ENCODE measurements around the gene PPP1R3F.
"Not testable (repeated sequence)": the region's sequence is repeated elsewhere in the genome, so short reads cannot be mapped to it uniquely, and the experiment has no call there.

The PPP1R3F gene

GRCh38 chrX:49292400-49293362, 23.1 kb downstream of the PPP1R3F start:
- TF ChIP-seq, protein P1, sequence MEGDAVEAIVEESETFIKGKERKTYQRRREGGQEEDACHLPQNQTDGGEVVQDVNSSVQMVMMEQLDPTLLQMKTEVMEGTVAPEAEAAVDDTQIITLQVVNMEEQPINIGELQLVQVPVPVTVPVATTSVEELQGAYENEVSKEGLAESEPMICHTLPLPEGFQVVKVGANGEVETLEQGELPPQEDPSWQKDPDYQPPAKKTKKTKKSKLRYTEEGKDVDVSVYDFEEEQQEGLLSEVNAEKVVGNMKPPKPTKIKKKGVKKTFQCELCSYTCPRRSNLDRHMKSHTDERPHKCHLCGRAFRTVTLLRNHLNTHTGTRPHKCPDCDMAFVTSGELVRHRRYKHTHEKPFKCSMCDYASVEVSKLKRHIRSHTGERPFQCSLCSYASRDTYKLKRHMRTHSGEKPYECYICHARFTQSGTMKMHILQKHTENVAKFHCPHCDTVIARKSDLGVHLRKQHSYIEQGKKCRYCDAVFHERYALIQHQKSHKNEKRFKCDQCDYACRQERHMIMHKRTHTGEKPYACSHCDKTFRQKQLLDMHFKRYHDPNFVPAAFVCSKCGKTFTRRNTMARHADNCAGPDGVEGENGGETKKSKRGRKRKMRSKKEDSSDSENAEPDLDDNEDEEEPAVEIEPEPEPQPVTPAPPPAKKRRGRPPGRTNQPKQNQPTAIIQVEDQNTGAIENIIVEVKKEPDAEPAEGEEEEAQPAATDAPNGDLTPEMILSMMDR (conservative IDR thresholded peaks at IDR 0.05; ENCODE audit: low read depth, low read length), result no peak
- H3K4me3 ChIP-seq (ENCODE audit: low read length), result no peak overlapping the region
- DNase-seq (ENCODE audit: low read depth), result no peak

- DNase-seq (ENCODE audit: low read depth); H3K4me3 ChIP-seq (ENCODE audit: low read length): not testable (repeated sequence)
Observed at GRCh38 chrX:49299293-49299692, 29.7 kb downstream of the PPP1R3F start.

- H3K4me3 ChIP-seq (ENCODE audit: low read length), result no peak overlapping the region
Observed at GRCh38 chrX:49300703-49301102, 31.1 kb downstream of the PPP1R3F start.

DNA sequence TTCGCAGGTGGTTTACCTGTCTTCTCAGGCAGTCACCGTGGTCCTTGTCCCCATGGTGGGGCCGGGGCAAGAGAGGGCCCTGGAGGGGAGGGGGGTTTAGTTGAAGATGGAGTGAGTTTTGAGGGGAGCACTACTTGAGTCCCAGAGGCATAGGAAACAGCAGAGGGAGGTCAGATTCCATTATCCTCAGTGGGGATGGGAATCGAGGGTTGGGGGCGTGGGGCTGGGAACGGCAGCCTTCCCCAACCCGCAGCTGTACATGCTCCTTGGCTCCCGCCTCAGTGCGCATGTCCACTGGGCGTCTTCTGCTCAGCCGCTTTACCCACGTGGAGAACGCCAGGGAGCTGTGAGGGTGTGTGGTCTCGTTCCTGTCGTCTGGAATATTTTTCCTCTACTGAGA, 33.8 kb downstream of the PPP1R3F start, which contains the start of gene GAGE10:
Gene GAGE10 (plus strand): TSS at position 301 of the 400 bp plus-strand sequence. CDS start 1,214 bp downstream, outside the sequence.
- no peak for DNase-seq (ENCODE audit: low read depth)
- no peak within 1 kb of the TSS for H3K4me3 ChIP-seq (ENCODE audit: low read length)
- TF ChIP-seq, protein P1 (conservative IDR thresholded peaks at IDR 0.05; ENCODE audit: low read depth, low read length), result no peak

More at GRCh38 chrX:49300703-49301102, 31.1 kb downstream of the PPP1R3F start:
- TF ChIP-seq, protein P1 (conservative IDR thresholded peaks at IDR 0.05; ENCODE audit: low read depth, low read length), result no peak
- no peak for DNase-seq (ENCODE audit: low read depth)

GRCh38 chrX:49307775-49308174, 38.2 kb downstream of the PPP1R3F start:
- DNase-seq (ENCODE audit: low read depth); H3K4me3 ChIP-seq (ENCODE audit: low read length): not testable (repeated sequence)

GRCh38 chrX:49308604-49309269, 39.1 kb downstream of the PPP1R3F start:
- DNase-seq (ENCODE audit: low read depth), result no peak
- no peak overlapping the region for H3K4me3 ChIP-seq (ENCODE audit: low read length)
- TF ChIP-seq, protein P1 (conservative IDR thresholded peaks at IDR 0.05; ENCODE audit: low read depth, low read length), result no peak

- H3K4me3 ChIP-seq (ENCODE audit: low read length), result peak overlapping the region; percentile 19
- TF ChIP-seq, protein P1 (conservative IDR thresholded peaks at IDR 0.05; ENCODE audit: low read depth, low read length), result no peak
- DNase-seq (ENCODE audit: low read depth), result no peak
Observed at GRCh38 chrX:49309401-49309981, 39.9 kb downstream of the PPP1R3F start.

All from retinal pigment epithelial cell (primary cell).